GM19395 (cell line): ENCODE measurements around the gene GTF2F2.

Experiments
- ATAC-seq: cut with Tn5 transposase; IDR thresholded peaks from one replicate; pipeline ENCODE4 v1.9.1; 2021; ENCODE audit warnings: mild to moderate bottlenecking, moderate library complexity; ENCODE audit not compliant: unreplicated experiment

Gene GTF2F2

DNA sequence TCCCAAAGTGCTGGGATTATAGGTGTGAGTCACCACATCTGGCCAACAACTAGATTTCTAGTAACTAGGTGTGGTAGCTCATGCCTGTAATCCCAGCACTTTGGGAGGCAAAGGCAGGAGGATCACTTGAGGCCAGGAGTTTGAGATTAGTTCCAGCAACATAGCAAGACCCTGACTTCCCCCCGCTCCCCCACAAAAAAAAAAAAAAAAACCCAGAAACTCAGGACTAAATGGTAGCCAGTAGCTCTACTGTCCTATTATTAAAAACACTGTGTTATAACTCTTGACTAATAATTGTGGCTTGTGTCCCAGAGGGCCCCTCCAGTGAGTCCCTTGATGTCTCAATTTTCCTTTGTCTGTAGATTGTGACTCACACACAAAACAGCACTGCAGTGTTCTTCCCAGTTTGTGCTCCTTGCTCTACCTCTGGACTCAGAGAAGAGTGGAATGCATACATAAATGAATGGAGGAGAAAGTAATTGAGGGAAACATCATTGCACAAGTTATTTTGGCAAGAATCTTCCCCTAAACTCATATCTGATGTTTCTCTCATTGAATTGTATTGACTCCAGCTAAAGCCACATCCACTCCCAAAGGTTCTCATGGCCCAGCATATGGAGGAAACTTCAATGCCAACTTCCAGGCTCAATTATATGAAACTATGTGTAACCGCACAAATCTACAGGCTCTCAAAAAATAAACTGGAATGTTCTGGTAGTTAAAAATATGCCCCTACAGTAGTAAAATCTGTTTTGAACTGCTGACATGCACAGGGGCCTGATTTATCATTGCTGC lies 211.9 kb downstream of the GTF2F2 start:
- no peak for ATAC-seq

DNA sequence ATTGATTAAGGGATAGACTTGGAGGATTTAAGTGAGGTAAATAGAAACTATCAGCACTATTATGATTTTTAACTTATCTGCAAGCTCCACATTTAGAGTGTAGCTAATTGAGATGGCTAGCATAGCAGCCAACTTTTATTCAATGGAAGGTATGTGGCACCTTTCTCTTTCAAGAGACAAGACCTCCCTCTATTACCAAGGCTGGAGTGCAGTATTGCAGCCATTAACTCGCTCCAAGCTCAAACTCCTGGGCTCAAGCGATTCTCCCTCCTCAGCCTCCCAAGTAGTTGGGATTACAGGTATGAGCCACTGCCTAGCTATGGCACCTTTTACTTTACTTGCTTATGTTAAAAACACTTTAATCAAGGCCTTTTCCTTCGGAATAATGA lies 212.5 kb downstream of the GTF2F2 start:
- no peak for ATAC-seq

DNA sequence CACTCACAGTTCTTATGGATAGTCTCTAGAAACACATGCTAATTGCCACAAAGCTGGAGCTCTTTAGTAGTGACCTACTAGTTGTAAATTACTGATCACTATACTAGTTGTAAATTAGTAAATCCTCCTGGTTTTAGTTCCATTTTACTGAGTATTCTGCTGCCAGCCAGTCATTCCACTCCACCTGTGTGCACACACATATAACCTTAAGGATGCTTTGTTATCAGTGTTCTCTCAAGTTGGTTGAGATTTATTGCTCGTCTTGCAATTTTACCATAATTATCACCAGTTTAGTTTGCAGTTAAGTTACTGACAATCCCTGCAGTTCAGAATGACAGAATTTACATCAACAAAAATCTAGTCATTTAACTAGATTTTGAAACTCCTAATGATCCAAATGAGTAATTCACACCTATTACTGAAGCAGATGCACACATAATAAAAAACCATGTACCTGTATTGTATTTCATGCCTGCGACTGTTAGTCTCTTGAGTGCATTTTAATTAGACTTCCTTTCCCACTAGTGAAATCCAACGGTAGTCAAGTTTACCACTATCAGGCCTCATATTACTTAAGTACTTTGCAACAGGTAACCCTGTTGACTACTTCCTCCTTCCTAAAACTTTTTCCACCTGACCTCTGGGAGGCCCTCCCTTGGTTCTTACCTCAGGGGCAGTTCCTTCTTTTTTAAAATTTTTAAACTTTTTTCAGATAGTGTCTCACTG lies 213.1 kb downstream of the GTF2F2 start:
- no peak for ATAC-seq
